HepG2 (cell line): ENCODE data around the gene FUCA1. TPM values are rescaled to one million over a fixed set of nuclear protein-coding genes. Genes with fewer than 3 reads are reported as not detected.
"Not testable (repeated sequence)": the region's sequence is repeated elsewhere in the genome, so short reads cannot be mapped to it uniquely, and the experiment has no call there.

Experiments used
- ATAC-seq: fragments of 200-7000 bp; cut with Tn5 transposase; 3 replicates; pipeline ENCODE4 v1.9.1; 2020; ENCODE audit warnings: mild to moderate bottlenecking, moderate library complexity
- BruUV-seq: library from RNA; stranded (reverse); fragments of 400-500 nt; replicated peaks from 2 replicates; lab custom pipeline; 2021; lab: Mats Ljungman, UMichigan
- CTCF ChIA-PET: fragments of 300-600 bp; formaldehyde crosslinking; extraction: SDS; loops from one replicate; lab custom pipeline; 2021; ENCODE audit warnings: low total read pairs, inconsistent platforms, low intra/inter-chr PET ratio; lab: Yijun Ruan, JAX
- POLR2A ChIA-PET: fragments of 350-600 bp; sonication (Branson Sonifier 250); formaldehyde crosslinking; loops from one replicate; lab custom pipeline; 2020; ENCODE audit warnings: antibody characterized with exemption, inconsistent platforms; lab: Yijun Ruan, JAX
- DNase-seq: peaks from one replicate; pipeline ENCODE4 v3.0.0-alpha.2; 2015; ENCODE audit warnings: low spot score
- FAIRE-seq: peaks from 3 replicates; lab custom pipeline; 2011; peaks lifted over from hg19 to GRCh38; lab: Jason Lieb, UNC
- H2AFZ ChIP-seq: one replicate; pipeline ENCODE4 v1.6.1; 2011; ENCODE audit warnings: low read length, inconsistent platforms
- H3K27ac ChIP-seq: fragments of 300-600 bp; 3 replicates; pipeline ENCODE4 v1.8.0; 2011; ENCODE audit warnings: mixed run types, mild to moderate bottlenecking, mixed read lengths, low read length, inconsistent platforms; ENCODE audit not compliant: insufficient read depth; ENCODE audit errors: extremely low read length
- H3K27me3 ChIP-seq, 2 experiments: fragments of 200-600 bp in 1 of 2; 2 replicates in 1 of 2; 3 replicates in 1 of 2; pipeline versions ENCODE4 v1.6.0 to v1.8.0; 2011; ENCODE audit warnings: low read length in 2 of 2, mild to moderate bottlenecking in 2 of 2, moderate library complexity in 2 of 2, inconsistent platforms in 1 of 2; ENCODE audit not compliant: insufficient read depth in 2 of 2, control insufficient read depth in 1 of 2
- H3K36me3 ChIP-seq, 2 experiments: fragments of 200-600 bp in 1 of 2; replicated peaks in 1 of 2; 2 replicates in 1 of 2; 3 replicates in 1 of 2; pipeline versions ENCODE4 v1.5.1 to v1.8.0; 2011; ENCODE audit warnings: low read length in 2 of 2, inconsistent platforms in 1 of 2; ENCODE audit not compliant: insufficient read depth in 2 of 2, control insufficient read depth in 1 of 2
- H3K4me1 ChIP-seq: 2 replicates; pipeline ENCODE4 v1.5.1; 2012; ENCODE audit warnings: low read length, inconsistent platforms; ENCODE audit not compliant: insufficient read depth
- H3K4me2 ChIP-seq: 2 replicates; pipeline ENCODE4 v1.6.0; 2011; ENCODE audit warnings: low read depth, low read length, inconsistent platforms
- H3K4me3 ChIP-seq, 3 experiments: fragments of 200-600 bp in 1 of 3; sonication (generic), shearing (Covaris generic) in 1 of 3; replicated peaks in 1 of 3; 2 replicates each; pipeline ENCODE4 v1.5.1; 2011 to 2016; ENCODE audit warnings: low read length in 3 of 3, inconsistent platforms in 2 of 3, low read depth in 2 of 3, mild to moderate bottlenecking in 2 of 3, control low read depth in 1 of 3, mixed read lengths in 1 of 3; ENCODE audit not compliant: insufficient read depth in 1 of 3
- H3K79me2 ChIP-seq: one replicate; pipeline ENCODE4 v1.6.1; 2011; ENCODE audit warnings: low read length, inconsistent platforms; ENCODE audit not compliant: insufficient read depth
- H3K9ac ChIP-seq: 2 replicates; pipeline ENCODE4 v1.6.0; 2011; ENCODE audit warnings: mild to moderate bottlenecking, low read depth, low read length, inconsistent platforms; ENCODE audit not compliant: insufficient read depth
- H3K9me3 ChIP-seq: 2 replicates; pipeline ENCODE4 v1.5.1; 2012; ENCODE audit warnings: mild to moderate bottlenecking, low read length
- H4K20me1 ChIP-seq: 2 replicates; pipeline ENCODE4 v1.6.0; 2011; ENCODE audit warnings: inconsistent platforms, mild to moderate bottlenecking, low read length, moderate library complexity; ENCODE audit not compliant: insufficient read depth
- ZNF564 ChIP-seq: sonication (generic); formaldehyde crosslinking; IDR thresholded peaks from 2 replicates; pipeline ENCODE4 v1.8.1; 2023; ENCODE audit warnings: mild to moderate bottlenecking, missing genetic modification reagents
- ZNF660 ChIP-seq: sonication (generic); formaldehyde crosslinking; IDR thresholded peaks from 2 replicates; pipeline ENCODE4 v1.5.1; 2020; ENCODE audit warnings: mild to moderate bottlenecking, low read depth, missing genetic modification reagents, borderline replicate concordance
- ZNF766 ChIP-seq: sonication (generic); formaldehyde crosslinking; IDR thresholded peaks from 2 replicates; pipeline ENCODE4 v1.5.0; 2020; ENCODE audit warnings: missing genetic modification reagents, borderline replicate concordance
- WGBS: methylation state at CpG from one replicate; pipeline ENCODE4 v1.1.6; 2017; ENCODE audit warnings: low lambda C conversion rate; 5-methylcytosine and 5-hydroxymethylcytosine counted together
- in situ Hi-C: cut with HindIII; loops from 2 replicates; pipeline ENCODE4 v1.10.0; 2017; ENCODE audit warnings: low pct_unique_long_range_greater_than_20kb; ENCODE audit not compliant: extremely low pct_ligation_motif_present
- intact Hi-C: fragments of 100-400 bp; cut with micrococcal nuclease; formaldehyde crosslinking; loops from one replicate; pipeline ENCODE4 v1.10.0; 2022; ENCODE audit not compliant: unreplicated experiment
- polyA plus RNA-seq, 8 experiments: library from polyadenylated mRNA; depleted of rRNA in 3 of 8; stranded (reverse) in 7 of 8; unstranded in 1 of 8; fragments of >200 nt; fragmentation: Illumina TruSeq in 4 of 8; extraction: Trizol in 4 of 8; gene quantifications; 2 replicates each; pipeline versions ENCODE4 v1.2.1 to v1.2.3, GENCODE V29; 2011 to 2016; ENCODE audit warnings: low read depth in 4 of 8, missing spikeins in 1 of 8, mixed read lengths in 1 of 8; ENCODE audit not compliant: insufficient read depth in 1 of 8
- total RNA-seq, 5 experiments: library from RNA; depleted of rRNA; stranded (reverse); fragments of >200 nt; fragmentation: Illumina TruSeq; extraction: Trizol; gene quantifications; 2 replicates each; pipeline ENCODE4 v1.2.3, GENCODE V29; 2016; ENCODE audit warnings: low read depth in 1 of 5
- TF ChIP-seq, protein P1 (sequence below): sonication (generic); formaldehyde crosslinking; IDR thresholded peaks from 2 replicates; pipeline ENCODE4 v1.5.0; 2020; ENCODE audit warnings: missing genetic modification reagents, mild to moderate bottlenecking, borderline replicate concordance

Gene FUCA1
- total and polyA plus RNA-seq, 2 of the 13 experiments (the other 11 are each of a cell fraction or from before 2014, with no cell fraction given): 32.7 to 33.6 TPM

DNA sequence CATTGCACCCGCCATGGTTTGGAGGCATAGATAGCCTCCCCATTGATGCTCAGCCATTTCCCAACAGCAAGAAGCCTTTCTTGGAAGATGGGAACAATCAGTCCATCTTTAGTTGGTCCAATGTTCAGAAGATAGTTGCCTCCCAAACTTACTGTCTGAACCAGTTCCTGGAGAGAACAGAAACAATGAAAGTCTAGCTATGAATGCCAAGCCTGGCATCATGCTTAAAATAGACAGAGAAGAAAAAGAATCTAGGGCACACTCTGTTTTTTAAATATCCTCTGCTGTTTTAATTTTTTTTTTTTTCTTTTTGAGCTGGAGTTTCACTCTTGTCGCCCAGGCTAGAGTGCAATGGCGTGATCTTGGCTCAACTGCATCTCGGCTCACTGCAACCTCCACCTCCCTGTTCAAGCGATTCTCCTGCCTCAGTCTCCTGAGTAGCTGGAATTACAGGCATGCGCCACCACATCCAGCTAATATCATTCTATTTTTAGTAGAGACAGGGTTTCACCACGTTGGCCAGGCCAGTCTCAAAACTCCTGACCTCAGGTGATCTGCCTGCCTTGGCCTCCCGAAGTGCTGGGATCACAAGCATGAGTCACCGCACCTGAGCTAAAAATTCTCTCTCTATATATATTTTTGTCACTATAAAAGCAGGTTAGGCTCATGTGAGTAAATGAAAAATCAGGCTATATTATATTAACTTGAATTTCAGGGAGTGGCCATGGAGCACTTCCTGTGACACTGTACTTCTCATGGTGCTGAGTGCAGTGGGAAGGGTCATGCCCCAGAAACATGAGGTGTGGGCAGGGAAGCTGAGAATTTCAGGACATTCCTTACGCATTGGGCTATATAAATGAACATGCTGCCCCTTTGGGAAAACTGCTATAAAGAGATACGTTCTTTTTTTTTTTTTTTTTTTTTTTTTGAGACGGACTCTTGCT, 19.1 kb downstream of the FUCA1 start (continued):
- TF ChIP-seq, protein P1, sequence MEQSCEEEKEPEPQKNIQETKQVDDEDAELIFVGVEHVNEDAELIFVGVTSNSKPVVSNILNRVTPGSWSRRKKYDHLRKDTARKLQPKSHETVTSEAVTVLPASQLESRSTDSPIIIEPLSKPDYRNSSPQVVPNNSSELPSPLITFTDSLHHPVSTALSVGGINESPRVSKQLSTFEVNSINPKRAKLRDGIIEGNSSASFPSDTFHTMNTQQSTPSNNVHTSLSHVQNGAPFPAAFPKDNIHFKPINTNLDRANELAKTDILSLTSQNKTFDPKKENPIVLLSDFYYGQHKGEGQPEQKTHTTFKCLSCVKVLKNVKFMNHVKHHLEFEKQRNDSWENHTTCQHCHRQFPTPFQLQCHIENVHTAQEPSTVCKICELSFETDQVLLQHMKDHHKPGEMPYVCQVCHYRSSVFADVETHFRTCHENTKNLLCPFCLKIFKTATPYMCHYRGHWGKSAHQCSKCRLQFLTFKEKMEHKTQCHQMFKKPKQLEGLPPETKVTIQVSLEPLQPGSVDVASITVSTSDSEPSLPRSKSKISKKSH (CRISPR knock-in tag): no peak
- TF ChIP-seq ZNF660 (CRISPR knock-in tag): no peak

DNA sequence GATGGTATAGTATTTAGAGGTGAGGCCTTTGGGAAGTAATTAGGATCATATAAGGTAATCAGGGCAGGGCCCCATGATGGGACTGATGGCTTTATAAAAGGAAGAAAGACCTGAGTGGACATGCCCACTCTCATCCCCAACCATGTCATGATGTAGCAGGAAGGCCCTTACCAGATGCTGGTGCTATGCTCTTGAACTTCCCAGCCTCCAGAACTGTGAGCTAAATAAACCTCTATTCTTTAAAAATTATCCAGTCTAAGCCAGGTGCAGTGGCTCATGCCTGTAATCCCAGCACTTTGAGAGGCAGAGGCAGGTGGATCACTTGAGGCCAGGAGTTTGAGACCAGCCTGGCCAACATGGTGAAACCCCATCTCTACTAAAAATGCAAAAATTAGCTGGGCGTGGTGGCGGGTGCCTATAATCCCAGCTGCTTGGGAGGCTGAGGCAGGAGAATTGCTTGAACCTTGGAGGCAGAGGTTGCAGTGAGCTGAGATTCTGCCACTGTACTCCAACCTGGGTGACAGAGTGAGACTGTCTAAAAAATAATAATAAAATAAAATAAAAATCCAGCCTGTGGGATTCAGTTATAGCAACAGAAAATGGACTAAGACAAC, 20.5 kb downstream of the FUCA1 start:
- H3K4me2 ChIP-seq, POLR2A ChIA-PET, H3K27me3 ChIP-seq, BruUV-seq, ATAC-seq, H3K9ac ChIP-seq, H3K4me3 ChIP-seq, H3K27ac ChIP-seq, H3K36me3 ChIP-seq, CTCF ChIA-PET, intact Hi-C loops, H3K4me1 ChIP-seq, H2AFZ ChIP-seq, FAIRE-seq, H3K9me3 ChIP-seq, in situ Hi-C loops, H4K20me1 ChIP-seq, H3K79me2 ChIP-seq, DNase-seq: not testable (repeated sequence)
- 100% methylated on average over 2 of the region's 2 CpGs for WGBS
- peak; percentile 90; the same call in 1 of the 2 replicates for TF ChIP-seq ZNF766 (CRISPR knock-in tag)
- TF ChIP-seq ZNF564 (CRISPR knock-in tag): peak; percentile 97
